Neuronal stem cell (in vitro differentiated cells): ENCODE measurements around the gene XPNPEP2.

Source experiments
- DNase-seq: peaks from one replicate; pipeline ENCODE4 v3.0.0-alpha.2; 2013; ENCODE audit warnings: low spot score
- H2AFZ ChIP-seq: one replicate; pipeline ENCODE4 v1.6.1; 2013; ENCODE audit warnings: mild to moderate bottlenecking, low read length, inconsistent platforms
- H2AK5ac ChIP-seq: 2 replicates; pipeline ENCODE4 v1.6.1; 2013; ENCODE audit warnings: low read depth, mild to moderate bottlenecking, inconsistent platforms, low read length, moderate library complexity, mixed read lengths
- H2BK120ac ChIP-seq: 2 replicates; pipeline ENCODE4 v1.6.1; 2013; ENCODE audit warnings: low read depth, mild to moderate bottlenecking, inconsistent platforms, low read length, moderate library complexity, mixed read lengths
- H2BK12ac ChIP-seq: one replicate; pipeline ENCODE4 v1.6.1; 2013; ENCODE audit warnings: low read length, inconsistent platforms
- H2BK15ac ChIP-seq: 2 replicates; pipeline ENCODE4 v1.6.1; 2013; ENCODE audit warnings: mild to moderate bottlenecking, low read length, inconsistent platforms, mixed read lengths
- H2BK5ac ChIP-seq: one replicate; pipeline ENCODE4 v1.6.1; 2013; ENCODE audit warnings: inconsistent platforms, mild to moderate bottlenecking, low read length, moderate library complexity
- H3K14ac ChIP-seq: one replicate; pipeline ENCODE4 v1.6.1; 2013; ENCODE audit warnings: low read length, inconsistent platforms
- H3K18ac ChIP-seq: 2 replicates; pipeline ENCODE4 v1.6.1; 2013; ENCODE audit warnings: low read length, inconsistent platforms
- H3K23ac ChIP-seq: 2 replicates; pipeline ENCODE4 v1.6.1; 2013; ENCODE audit warnings: low read depth, mild to moderate bottlenecking, mixed read lengths, low read length, inconsistent platforms; ENCODE audit not compliant: poor library complexity
- H3K27ac ChIP-seq: replicated peaks from 3 replicates; pipeline ENCODE4 v1.5.1; 2013; ENCODE audit warnings: low read length, inconsistent platforms
- H3K27me3 ChIP-seq, 3 experiments: 2 replicates each; pipeline ENCODE4 v1.6.1; 2013; ENCODE audit warnings: low read length in 3 of 3, mild to moderate bottlenecking in 2 of 3, inconsistent platforms in 1 of 3, low read depth in 1 of 3, mixed read lengths in 1 of 3, moderate library complexity in 1 of 3; ENCODE audit not compliant: control insufficient read depth in 3 of 3, insufficient read depth in 3 of 3
- H3K36me3 ChIP-seq, 2 donors: replicated peaks in 1 of 2; 2 replicates each; pipeline ENCODE4 v1.6.1; 2013; ENCODE audit warnings: low read length in 2 of 2; ENCODE audit not compliant: control insufficient read depth in 2 of 2, insufficient read depth in 2 of 2
- H3K4ac ChIP-seq: 2 replicates; pipeline ENCODE4 v1.6.1; 2013; ENCODE audit warnings: inconsistent platforms, mild to moderate bottlenecking, low read length, moderate library complexity
- H3K4me1 ChIP-seq, 2 donors: 1 replicate in 1 of 2; 2 replicates in 1 of 2; pipeline ENCODE4 v1.6.1; 2013; ENCODE audit warnings: low read length in 2 of 2, low read depth in 1 of 2; ENCODE audit not compliant: control insufficient read depth in 2 of 2, insufficient read depth in 1 of 2
- H3K4me2 ChIP-seq: one replicate; pipeline ENCODE4 v1.6.1; 2013; ENCODE audit warnings: mild to moderate bottlenecking, low read length, inconsistent platforms; ENCODE audit not compliant: insufficient read depth, poor library complexity, severe bottlenecking
- H3K4me3 ChIP-seq, 2 donors: 2 replicates each; pipeline ENCODE4 v1.5.1; 2013; ENCODE audit warnings: low read length in 2 of 2, mild to moderate bottlenecking in 2 of 2, inconsistent platforms in 1 of 2, moderate library complexity in 1 of 2
- H3K79me1 ChIP-seq: one replicate; pipeline ENCODE4 v1.6.1; 2013; ENCODE audit warnings: low read depth, mild to moderate bottlenecking, inconsistent platforms, low read length, moderate library complexity
- H3K9ac ChIP-seq: one replicate; pipeline ENCODE4 v1.6.1; 2013; ENCODE audit warnings: mild to moderate bottlenecking, low read depth, low read length, inconsistent platforms; ENCODE audit not compliant: poor library complexity
- H3K9me3 ChIP-seq, 2 donors: replicated peaks in 1 of 2; 2 replicates each; pipeline versions ENCODE3 to v1.6.1; 2013; ENCODE audit warnings: low read length in 2 of 2, mild to moderate bottlenecking in 2 of 2, inconsistent platforms in 1 of 2, low read depth in 1 of 2, mixed read lengths in 1 of 2, moderate library complexity in 1 of 2; ENCODE audit not compliant: control insufficient read depth in 2 of 2, insufficient read depth in 1 of 2
- H4K8ac ChIP-seq: one replicate; pipeline ENCODE4 v1.6.1; 2013; ENCODE audit warnings: low read depth, mild to moderate bottlenecking, inconsistent platforms, low read length, moderate library complexity
- H4K91ac ChIP-seq: one replicate; pipeline ENCODE4 v1.6.1; 2013; ENCODE audit warnings: low read length, low read depth, mild to moderate bottlenecking, inconsistent platforms; ENCODE audit not compliant: poor library complexity
- WGBS, 2 donors: extraction: QIAGEN DNeasy Blood & Tissue Kit; methylation state at CpG; one replicate each; pipeline ENCODE4 v1.1.7; 2013; ENCODE audit warnings: missing lambda C conversion rate in 2 of 2, mixed read lengths in 1 of 2; ENCODE audit not compliant: insufficient read length in 2 of 2, insufficient replicate concordance in 1 of 2; ENCODE audit errors: extremely low coverage in 2 of 2; 5-methylcytosine and 5-hydroxymethylcytosine counted together

The XPNPEP2 gene

GRCh38 chrX:129800186-129800585, 61.4 kb downstream of the XPNPEP2 start:
- H2BK12ac ChIP-seq = no peak overlapping the region
- no peak overlapping the region for H3K4me3 ChIP-seq
- no peak overlapping the region for H3K27ac ChIP-seq
- no peak overlapping the region for H2BK15ac ChIP-seq
- no peak overlapping the region for H3K9ac ChIP-seq
- no peaks in the 10 kb centered on the region for H3K9me3 ChIP-seq
- DNase-seq = no peak
- H2BK120ac ChIP-seq = no peak overlapping the region
- H3K4ac ChIP-seq = no peak overlapping the region
- no peak overlapping the region for H2AK5ac ChIP-seq
- no peak overlapping the region for H4K91ac ChIP-seq
- no peak overlapping the region for H2BK5ac ChIP-seq
- H3K23ac ChIP-seq = no peak overlapping the region
- no peak overlapping the region for H2AFZ ChIP-seq
- peaks cover 3 to 5% of the 10 kb centered on the region in 2 donors for H3K4me1 ChIP-seq
- no peaks in the 10 kb centered on the region for H3K27me3 ChIP-seq
- H3K4me2 ChIP-seq = no peak overlapping the region
- no peak overlapping the region for H3K18ac ChIP-seq
- H3K79me1 ChIP-seq = no peaks in the 10 kb centered on the region
- peaks cover 0 to 3% of the 10 kb centered on the region in 2 donors for H3K36me3 ChIP-seq
- no CpG with 5 or more reads among the region's 4 CpGs for WGBS, 2 donors
- no peak overlapping the region for H3K14ac ChIP-seq
- H4K8ac ChIP-seq = no peak overlapping the region

- no peak overlapping the region for H3K4me3 ChIP-seq
- no peak overlapping the region for H2BK120ac ChIP-seq
- peak overlapping the region; percentile 18 for H3K4me2 ChIP-seq
- no peak overlapping the region for H3K23ac ChIP-seq
- no peak overlapping the region for H2AK5ac ChIP-seq
- H2BK5ac ChIP-seq = no peak overlapping the region
- H2BK12ac ChIP-seq = no peak overlapping the region
- peaks cover 3 to 5% of the 10 kb centered on the region in 2 donors for H3K4me1 ChIP-seq
- peak; percentile 8 for DNase-seq
- H3K36me3 ChIP-seq = peaks cover 3 to 7% of the 10 kb centered on the region in 2 donors
- H3K9ac ChIP-seq = no peak overlapping the region
- H3K27me3 ChIP-seq = no peaks in the 10 kb centered on the region
- H4K91ac ChIP-seq = no peak overlapping the region
- H3K79me1 ChIP-seq = no peaks in the 10 kb centered on the region
- H2AFZ ChIP-seq = no peak overlapping the region
- no CpG with 5 or more reads among the region's 1 CpG for WGBS, 2 donors
- H4K8ac ChIP-seq = no peak overlapping the region
- H3K14ac ChIP-seq = no peak overlapping the region
- H3K9me3 ChIP-seq = no peaks in the 10 kb centered on the region
- no peak overlapping the region for H3K4ac ChIP-seq
- H3K27ac ChIP-seq = no peak overlapping the region
- no peak overlapping the region for H2BK15ac ChIP-seq
- no peak overlapping the region for H3K18ac ChIP-seq
These were observed 64.1 kb downstream of the XPNPEP2 start for GRCh38 chrX:129802863-129803262.

GRCh38 chrX:129804806-129805205, 66.0 kb downstream of the XPNPEP2 start:
- peaks cover 0 to 16% of the 10 kb centered on the region in 2 donors for H3K36me3 ChIP-seq
- DNase-seq = no peak
- no peak overlapping the region for H3K4me2 ChIP-seq
- H3K14ac ChIP-seq = no peak overlapping the region
- no peak overlapping the region for H2BK15ac ChIP-seq
- peaks cover 0 to 11% of the 10 kb centered on the region in 2 donors for H3K9me3 ChIP-seq
- H3K4me1 ChIP-seq = peaks cover 3 to 5% of the 10 kb centered on the region in 2 donors
- no peak overlapping the region for H2AFZ ChIP-seq
- H2BK120ac ChIP-seq = no peak overlapping the region
- no peak overlapping the region for H4K91ac ChIP-seq
- no peaks in the 10 kb centered on the region for H3K79me1 ChIP-seq
- H3K4me3 ChIP-seq = no peak overlapping the region
- no peak overlapping the region for H2BK5ac ChIP-seq
- H3K23ac ChIP-seq = no peak overlapping the region
- H3K27ac ChIP-seq = no peak overlapping the region
- WGBS, 2 donors = no CpG with 5 or more reads among the region's 4 CpGs
- H3K18ac ChIP-seq = no peak overlapping the region
- H3K9ac ChIP-seq = no peak overlapping the region
- no peak overlapping the region for H2BK12ac ChIP-seq
- no peak overlapping the region for H3K4ac ChIP-seq
- H4K8ac ChIP-seq = no peak overlapping the region
- H2AK5ac ChIP-seq = no peak overlapping the region
- H3K27me3 ChIP-seq = no peaks in the 10 kb centered on the region

GRCh38 chrX:129808158-129808828, 69.5 kb downstream of the XPNPEP2 start:
- no peak overlapping the region for H3K9ac ChIP-seq
- no peak overlapping the region for H3K23ac ChIP-seq
- no peak overlapping the region for H3K27ac ChIP-seq
- no peak overlapping the region for H3K18ac ChIP-seq
- no peak overlapping the region for H2BK5ac ChIP-seq
- H3K27me3 ChIP-seq = no peaks in the 10 kb centered on the region
- H2BK15ac ChIP-seq = no peak overlapping the region
- no peak overlapping the region for H4K8ac ChIP-seq
- peaks cover 0 to 11% of the 10 kb centered on the region in 2 donors for H3K9me3 ChIP-seq
- no peak overlapping the region for H2BK12ac ChIP-seq
- H3K79me1 ChIP-seq = no peaks in the 10 kb centered on the region
- no peak overlapping the region for H2AK5ac ChIP-seq
- DNase-seq = no peak
- H2BK120ac ChIP-seq = no peak overlapping the region
- H2AFZ ChIP-seq = no peak overlapping the region
- H3K4me1 ChIP-seq = peaks cover 3% of the 10 kb centered on the region in 2 donors
- H3K4me2 ChIP-seq = no peak overlapping the region
- no CpG with 5 or more reads among the region's 2 CpGs for WGBS, 2 donors
- H3K14ac ChIP-seq = no peak overlapping the region
- no peak overlapping the region for H3K4me3 ChIP-seq
- H4K91ac ChIP-seq = no peak overlapping the region
- H3K4ac ChIP-seq = no peak overlapping the region
- H3K36me3 ChIP-seq = peaks cover 8 to 40% of the 10 kb centered on the region in 2 donors
